Right cardiac atrium (tissue), 5 donors: Measurements from ENCODE around the gene TCEANC. TPM values are rescaled to one million over a fixed set of nuclear protein-coding genes. Genes with fewer than 3 reads are reported as not detected.

Source experiments
- ATAC-seq, 2 donors: fragments of 200-7000 bp; cut with Tn5 transposase; one replicate each; pipeline versions ENCODE4 v1.8.0 to v1.9.1; 2020; ENCODE audit warnings: moderate library complexity in 2 of 2, mild to moderate bottlenecking in 1 of 2
- DNase-seq, 3 donors: peaks; one replicate each; pipeline ENCODE4 v3.0.0-alpha.2; 2020
- H3K27ac ChIP-seq: one replicate; pipeline ENCODE4 v1.5.1; 2013; ENCODE audit warnings: mild to moderate bottlenecking, low read length, control low read depth, moderate library complexity
- H3K27me3 ChIP-seq: one replicate; pipeline ENCODE4 v1.6.1; 2013; ENCODE audit not compliant: control insufficient read depth, insufficient read depth
- H3K4me1 ChIP-seq: one replicate; pipeline ENCODE4 v1.6.1; 2013; ENCODE audit warnings: low read length; ENCODE audit not compliant: control insufficient read depth, insufficient read depth
- H3K4me3 ChIP-seq: one replicate; pipeline ENCODE4 v1.5.1; 2013; ENCODE audit warnings: low read length, control low read depth
- H3K9me3 ChIP-seq: one replicate; pipeline ENCODE4 v1.6.1; 2013; ENCODE audit warnings: low read length; ENCODE audit not compliant: control insufficient read depth
- WGBS: extraction: QIAGEN DNeasy Blood & Tissue Kit; methylation state at CpG from one replicate; pipeline ENCODE4 v1.1.7; 2013; 5-methylcytosine and 5-hydroxymethylcytosine counted together
- intact Hi-C, 4 donors: fragments of 100-400 bp; cut with DNase I; formaldehyde crosslinking; loops; one replicate each; pipeline versions ENCODE4 v1.11.0 to v1.14.0; 2022 to 2023
- polyA plus RNA-seq: library from polyadenylated mRNA; stranded (reverse); fragments of 200-250 nt; gene quantifications from one replicate; pipeline ENCODE4 v1.2.3, GENCODE V29; 2013
- total RNA-seq, 4 donors: library from RNA; stranded (reverse); fragmentation: NEBNext Ultra II Directional; extraction: Animal tissue kit (Norgen Biotek cat#: 25700); gene quantifications; one replicate each; pipeline ENCODE4 v1.2.1, GENCODE V29; 2021
- donor health status: healthy with polysubstance abuse.
- donor health status: DM: no; HTN: yes; CAD: no.
- donor health status: DM: no; HTN: no; CAD: no.
- donor health status: DM: no; HTN: yes; CAD: no; lungs with severe emphysema.
- donor health status: DM: yes; HTN: yes; CAD: no.

TCEANC gene
- total and polyA plus RNA-seq, 5 donors = 1.5 to 6.7 (median 4.2) TPM

- Histone ChIP-seq H3K9me3 (no peaks in the 10 kb centered on the region), H3K4me3 (no peak overlapping the region), H3K4me1 (peaks cover 12% of the 10 kb centered on the region), H3K27me3 (no peaks in the 10 kb centered on the region), H3K27ac (no peak overlapping the region)
- 79% methylated on average over 5 of the region's 5 CpGs for WGBS
- intact Hi-C loops = no loop called here
- ATAC-seq (no peak), DNase-seq (no peak)
Observed at GRCh38 chrX:13702111-13702789, 49.3 kb downstream of the TCEANC start.

- no peak overlapping the region for H3K4me3 ChIP-seq
- H3K9me3 ChIP-seq = no peaks in the 10 kb centered on the region
- ATAC-seq (no peak), DNase-seq (no peak)
- no peak overlapping the region for H3K27ac ChIP-seq
- 79% methylated on average over 3 of the region's 3 CpGs for WGBS
- peaks cover 12% of the 10 kb centered on the region for H3K4me1 ChIP-seq
- no peaks in the 10 kb centered on the region for H3K27me3 ChIP-seq
- intact Hi-C loops = no loop called here
Observed at GRCh38 chrX:13703135-13703534, 50.2 kb downstream of the TCEANC start.

GRCh38 chrX:13703589-13703988 is 50.6 kb downstream of the TCEANC start:
- intact Hi-C loops = no loop called here
- Histone ChIP-seq H3K4me1 (peaks cover 12% of the 10 kb centered on the region), H3K9me3 (no peaks in the 10 kb centered on the region), H3K27ac (no peak overlapping the region), H3K27me3 (no peaks in the 10 kb centered on the region), H3K4me3 (no peak overlapping the region)
- 35% methylated on average over 3 of the region's 3 CpGs for WGBS
- ATAC-seq (no peak), DNase-seq (no peak)

- 56% methylated on average over 4 of the region's 4 CpGs for WGBS
- Histone ChIP-seq H3K4me3 (no peak overlapping the region), H3K9me3 (no peaks in the 10 kb centered on the region), H3K27me3 (no peaks in the 10 kb centered on the region), H3K27ac (no peak overlapping the region), H3K4me1 (no peaks in the 10 kb centered on the region)
- no peak for ATAC-seq
- no peak for DNase-seq
- intact Hi-C loops = no loop called here
Observed at GRCh38 chrX:13711141-13711540, 58.2 kb downstream of the TCEANC start.

Other genes with a start within 250 kb of the TCEANC start
- gene EGFL6, start 83.5 kb upstream of the TCEANC start, total RNA-seq = not detected
- not detected for gene EGFL6, start 83.5 kb upstream of the TCEANC start, polyA plus RNA-seq
- 10 to 100 TPM; 18.5 to 20.6 (median 19.5) TPM for gene RAB9A, start 36.0 kb downstream of the TCEANC start, total RNA-seq
- gene RAB9A, start 36.0 kb downstream of the TCEANC start, polyA plus RNA-seq = 19.4 TPM
- gene TRAPPC2, start 81.5 kb downstream of the TCEANC start, total RNA-seq = 1 to 10 TPM; 6.4 to 8.7 (median 7.8) TPM
- gene TRAPPC2, start 81.5 kb downstream of the TCEANC start, polyA plus RNA-seq = 4.3 TPM
- gene OFD1, start 81.6 kb downstream of the TCEANC start, total RNA-seq = 10 to 100 TPM in 3 of 4 donors, 1 to 10 TPM in 1; 9.8 to 13.2 (median 12.7) TPM
- 11.4 TPM for gene OFD1, start 81.6 kb downstream of the TCEANC start, polyA plus RNA-seq
- 10 to 100 TPM; 12.0 to 16.4 (median 14.0) TPM for gene GPM6B, start 164.0 kb downstream of the TCEANC start, total RNA-seq
- gene GPM6B, start 164.0 kb downstream of the TCEANC start, polyA plus RNA-seq = 11.0 TPM